Activated T-cell treated with anti-CD3 and anti-CD28 coated beads for 24 hours (primary cell): Measurements from ENCODE around the gene SEMA4A.
"Not testable (repeated sequence)": the region's sequence is repeated elsewhere in the genome, so short reads cannot be mapped to it uniquely, and the experiment has no call there.

ENCODE experiments used
- DNase-seq: peaks from one replicate; pipeline ENCODE4 v3.0.0-alpha.2; 2020; ENCODE audit warnings: low read depth

SEMA4A gene

DNA sequence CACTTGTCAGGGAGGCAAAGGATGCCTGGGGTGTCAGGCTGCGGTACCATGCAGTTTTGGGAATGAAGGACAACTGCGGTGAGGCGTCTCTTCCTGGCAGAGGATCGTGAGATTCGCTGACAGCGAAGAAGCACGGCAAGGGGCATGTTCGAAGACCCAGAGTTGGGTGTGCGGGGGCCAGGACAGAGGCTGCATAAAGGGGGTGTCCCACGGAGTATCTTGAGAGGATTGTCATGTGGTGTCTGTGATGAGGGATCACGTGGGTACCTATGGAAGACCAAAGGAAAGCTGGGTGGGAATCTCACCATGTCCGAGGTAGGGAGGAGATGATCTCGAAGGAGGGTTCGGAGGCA is 40.9 kb downstream of the SEMA4A start:
- no peak for DNase-seq

DNA sequence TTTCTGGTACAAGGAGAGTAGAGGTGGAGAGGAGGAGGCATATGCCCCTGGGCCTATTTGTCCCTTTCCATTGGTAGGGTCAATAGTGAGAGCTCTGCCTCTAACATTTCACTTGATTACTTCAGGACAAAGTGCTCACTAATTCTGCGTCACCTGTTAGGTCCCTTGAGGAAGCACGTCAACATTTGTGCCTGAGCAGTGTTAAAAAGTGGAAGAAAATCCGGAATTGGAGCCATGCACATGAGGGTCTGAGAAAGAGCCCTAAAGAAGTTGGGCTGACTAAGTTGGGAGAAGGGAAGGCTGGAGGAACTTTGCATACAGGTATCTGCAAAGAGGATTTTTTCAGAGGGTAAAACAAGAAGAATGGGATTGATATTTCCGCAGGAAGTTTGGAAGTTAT is 42.5 kb downstream of the SEMA4A start:
- no peak for DNase-seq

DNA sequence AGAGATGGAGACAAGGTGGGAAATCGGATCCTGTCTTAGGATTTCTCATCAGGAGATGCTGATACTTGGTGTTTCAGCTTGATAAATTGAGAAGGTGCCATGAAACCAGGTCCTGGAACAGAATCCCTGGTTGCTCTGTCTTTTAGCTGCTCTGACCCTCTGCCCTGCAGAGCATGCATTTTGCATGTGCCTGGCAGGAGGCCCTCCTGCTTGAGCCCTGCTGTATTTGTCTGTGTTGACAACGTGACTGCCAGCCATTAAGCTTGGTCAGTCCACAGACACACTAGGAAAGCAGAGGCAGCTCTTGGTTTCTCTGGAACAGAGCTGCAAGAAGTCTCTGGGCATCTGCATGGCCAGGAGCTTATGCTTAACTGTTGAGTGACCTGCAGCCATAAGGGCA is 43.1 kb downstream of the SEMA4A start:
- no peak for DNase-seq

DNA sequence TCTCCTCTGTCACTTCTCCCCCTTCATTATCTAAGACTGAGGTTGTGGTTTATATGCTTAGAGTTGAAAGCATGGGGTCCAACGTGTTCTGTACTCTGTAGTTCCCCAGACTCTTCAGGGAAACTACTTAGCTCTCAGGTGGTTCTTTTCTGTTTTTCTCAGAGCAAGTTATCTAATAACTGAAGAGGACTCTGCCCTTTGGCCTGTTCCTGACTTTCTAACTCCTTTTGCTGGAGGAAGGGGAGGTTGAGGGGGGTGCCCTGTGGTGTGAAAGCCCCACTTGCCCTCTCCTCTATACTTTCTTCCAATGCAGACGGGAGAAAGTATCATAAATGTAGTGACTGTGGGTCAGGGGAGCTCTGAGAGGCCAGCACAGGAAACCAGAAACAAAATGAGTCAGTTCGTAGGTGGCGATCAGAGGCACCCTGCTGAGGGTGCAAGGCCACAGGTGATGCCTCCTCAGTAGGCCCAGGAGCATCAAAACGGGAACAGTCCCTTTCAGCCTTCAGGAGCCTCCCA is 45.5 kb downstream of the SEMA4A start:
- DNase-seq = no peak

DNA sequence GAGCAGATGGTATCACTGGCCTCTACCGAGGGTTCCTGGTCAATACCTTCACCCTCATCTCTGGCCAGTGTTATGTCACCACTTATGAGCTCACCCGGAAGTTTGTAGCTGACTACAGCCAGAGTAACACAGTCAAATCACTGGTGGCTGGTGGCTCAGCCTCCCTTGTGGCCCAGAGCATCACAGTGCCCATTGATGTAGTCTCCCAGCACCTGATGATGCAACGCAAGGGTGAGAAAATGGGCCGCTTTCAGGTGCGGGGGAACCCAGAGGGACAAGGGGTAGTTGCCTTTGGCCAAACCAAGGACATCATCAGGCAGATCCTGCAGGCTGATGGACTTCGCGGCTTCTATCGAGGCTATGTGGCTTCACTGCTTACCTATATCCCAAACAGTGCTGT is 46.7 kb downstream of the SEMA4A start:
- no peak for DNase-seq

DNA sequence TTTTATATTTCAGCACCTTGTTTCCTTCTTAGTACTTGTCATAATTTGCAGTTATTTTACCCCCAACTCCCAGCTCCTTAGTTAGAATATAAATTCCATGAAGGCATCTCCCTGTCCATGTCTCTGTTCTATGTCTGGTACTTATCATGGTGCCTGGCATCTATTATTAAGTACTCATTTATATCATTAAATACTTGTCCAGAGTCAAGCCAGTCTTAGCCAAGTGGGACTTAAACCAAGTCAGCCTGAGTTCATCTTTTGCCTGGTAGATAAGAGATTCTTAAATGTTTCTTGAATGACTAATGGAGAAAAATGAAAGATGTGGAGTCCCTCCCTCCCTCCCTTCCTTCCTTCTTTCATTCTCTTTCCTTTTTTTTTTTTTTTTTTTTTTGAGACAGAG is 49.9 kb downstream of the SEMA4A start:
- DNase-seq = no peak

DNA sequence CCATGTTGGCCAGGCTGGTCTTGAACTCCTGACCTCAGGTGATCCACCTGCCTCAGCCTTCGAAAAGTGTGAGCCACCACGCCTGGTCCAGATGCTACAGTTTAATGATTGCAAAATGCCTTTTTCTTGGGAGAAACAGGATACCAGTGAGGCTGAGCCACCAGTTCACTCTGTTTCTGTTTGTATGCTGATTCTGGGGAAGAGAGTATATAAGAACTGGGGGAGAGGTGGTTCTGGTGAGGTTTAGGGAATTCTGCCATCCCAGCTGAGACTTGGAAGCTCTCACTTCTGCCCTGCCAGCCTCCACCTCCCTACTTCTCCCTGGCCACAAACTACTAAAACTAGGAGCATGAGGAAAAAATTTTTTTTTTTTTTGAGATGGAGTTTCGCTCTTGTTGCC is 51.3 kb downstream of the SEMA4A start:
- DNase-seq = no peak

DNA sequence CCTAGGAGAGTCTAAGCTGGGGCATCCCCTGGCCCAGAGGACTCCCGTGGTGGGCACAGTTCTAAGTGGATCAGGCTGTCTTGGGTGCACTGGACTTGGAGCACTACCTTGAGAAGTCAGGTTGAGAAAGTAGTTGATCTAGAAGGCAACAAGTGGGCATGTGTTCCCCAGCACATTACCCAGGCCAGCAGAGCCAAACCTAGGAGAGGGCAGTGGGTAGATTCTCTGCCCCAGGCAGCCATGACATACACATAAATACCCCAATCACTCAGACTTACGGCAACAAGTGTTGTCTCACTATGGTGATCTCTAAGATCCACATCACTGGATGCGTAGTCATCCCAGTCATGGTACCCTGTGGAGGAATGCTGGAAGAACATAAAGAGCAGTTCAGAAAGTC is 57.9 kb downstream of the SEMA4A start:
- DNase-seq = no peak

DNA sequence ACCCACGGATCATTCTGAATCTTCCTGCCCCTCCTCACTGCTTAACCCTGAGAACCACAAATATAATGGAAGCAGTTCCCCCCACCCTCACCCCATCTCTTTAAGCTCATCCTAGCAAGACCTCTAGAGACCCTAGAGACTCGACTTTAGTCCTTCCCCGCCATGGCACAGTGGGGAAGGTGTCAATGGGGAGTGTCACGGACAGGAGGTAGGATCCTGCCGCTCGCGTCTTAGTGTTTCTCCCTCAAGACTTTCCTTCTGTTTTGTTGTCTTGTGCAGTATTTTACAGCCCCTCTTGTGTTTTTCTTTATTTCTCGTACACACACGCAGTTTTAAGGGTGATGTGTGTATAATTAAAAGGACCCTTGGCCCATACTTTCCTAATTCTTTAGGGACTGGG is 58.7 kb downstream of the SEMA4A start:
- DNase-seq = no peak

DNA sequence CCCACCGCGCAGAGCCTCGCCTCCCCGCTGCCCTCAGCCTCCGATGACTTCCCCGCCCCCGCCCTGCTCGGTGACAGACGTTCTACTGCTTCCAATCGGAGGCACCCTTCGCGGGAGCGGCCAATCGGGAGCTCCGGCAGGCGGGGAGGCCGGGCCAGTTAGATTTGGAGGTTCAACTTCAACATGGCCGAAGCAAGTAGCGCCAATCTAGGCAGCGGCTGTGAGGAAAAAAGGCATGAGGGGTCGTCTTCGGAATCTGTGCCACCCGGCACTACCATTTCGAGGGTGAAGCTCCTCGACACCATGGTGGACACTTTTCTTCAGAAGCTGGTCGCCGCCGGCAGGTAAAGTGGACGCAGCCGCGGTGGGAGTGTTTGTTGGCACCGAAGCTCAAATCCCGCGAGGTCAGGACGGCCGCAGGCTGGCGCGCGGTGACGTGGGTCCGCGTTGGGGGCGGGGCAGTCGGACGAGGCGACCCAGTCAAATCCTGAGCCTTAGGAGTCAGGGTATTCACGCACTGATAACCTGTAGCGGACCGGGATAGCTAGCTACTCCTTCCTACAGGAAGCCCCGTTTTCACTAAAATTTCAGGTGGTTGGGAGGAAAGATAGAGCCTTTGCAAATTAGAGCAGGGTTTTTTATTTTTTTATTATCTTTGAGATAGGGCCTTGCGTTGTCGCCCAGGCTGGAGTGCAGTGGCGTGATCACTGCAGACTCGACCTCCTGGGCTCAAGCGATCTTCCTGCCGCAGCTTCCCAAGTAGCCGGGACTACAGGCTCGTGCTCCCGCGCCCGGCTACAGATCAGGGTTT is 59.7 kb downstream of the SEMA4A start, which contains the start of gene PMF1:
Gene PMF1 (plus strand): TSS at position 175 of the 811 bp plus-strand sequence. CDS start 9 bp downstream, at position 184.
- peak; percentile 93 for DNase-seq

DNA sequence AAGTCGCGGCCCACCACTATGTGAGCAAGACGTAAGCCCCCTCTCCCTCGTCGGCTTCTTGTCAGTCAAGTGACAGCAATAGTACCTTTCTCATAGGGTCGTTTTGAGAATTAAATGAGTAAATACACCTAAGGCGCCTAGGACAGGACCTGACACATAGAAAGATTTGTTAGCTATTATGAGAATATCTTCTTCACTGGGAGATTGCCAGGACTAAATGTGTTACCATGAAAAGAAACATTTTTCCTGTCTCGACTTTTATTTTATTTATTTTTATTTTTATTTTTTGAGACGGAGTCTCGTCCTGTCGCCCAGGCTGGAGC is 60.2 kb downstream of the SEMA4A start:
- no peak for DNase-seq

DNA sequence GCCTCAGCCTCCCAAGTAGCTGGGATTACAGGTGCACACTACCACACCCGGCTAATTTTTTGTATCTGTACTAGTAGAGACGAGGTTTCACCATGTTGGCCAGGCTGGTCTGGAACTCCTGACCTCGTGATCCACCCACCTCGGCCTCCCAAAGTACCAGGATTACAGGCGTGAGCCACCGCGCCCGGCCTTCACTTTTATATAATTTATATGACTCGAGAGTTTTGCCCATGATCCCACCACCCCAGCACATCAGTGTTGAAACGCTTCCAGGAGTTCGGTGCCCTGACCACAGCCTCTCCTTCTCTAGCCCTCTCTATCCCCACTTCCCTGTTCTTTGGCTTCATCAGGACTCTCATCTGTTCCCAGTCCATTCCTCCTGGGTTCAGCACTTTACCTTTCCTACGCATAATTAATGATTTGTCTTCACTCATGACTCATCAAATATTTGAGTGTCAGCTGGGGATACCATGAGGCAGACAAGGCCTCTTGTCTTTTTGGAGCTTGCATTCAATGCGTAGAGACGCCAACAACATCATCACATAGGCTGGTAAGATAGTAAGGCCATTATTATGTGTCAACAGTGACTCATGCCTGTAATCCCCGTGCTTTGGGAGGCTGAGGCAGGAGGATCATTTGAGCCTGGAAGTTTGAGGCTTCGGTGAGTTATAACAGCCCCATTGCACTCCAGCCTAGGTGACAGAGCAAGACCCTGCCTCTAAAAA is 60.8 kb downstream of the SEMA4A start:
- DNase-seq = no peak

DNA sequence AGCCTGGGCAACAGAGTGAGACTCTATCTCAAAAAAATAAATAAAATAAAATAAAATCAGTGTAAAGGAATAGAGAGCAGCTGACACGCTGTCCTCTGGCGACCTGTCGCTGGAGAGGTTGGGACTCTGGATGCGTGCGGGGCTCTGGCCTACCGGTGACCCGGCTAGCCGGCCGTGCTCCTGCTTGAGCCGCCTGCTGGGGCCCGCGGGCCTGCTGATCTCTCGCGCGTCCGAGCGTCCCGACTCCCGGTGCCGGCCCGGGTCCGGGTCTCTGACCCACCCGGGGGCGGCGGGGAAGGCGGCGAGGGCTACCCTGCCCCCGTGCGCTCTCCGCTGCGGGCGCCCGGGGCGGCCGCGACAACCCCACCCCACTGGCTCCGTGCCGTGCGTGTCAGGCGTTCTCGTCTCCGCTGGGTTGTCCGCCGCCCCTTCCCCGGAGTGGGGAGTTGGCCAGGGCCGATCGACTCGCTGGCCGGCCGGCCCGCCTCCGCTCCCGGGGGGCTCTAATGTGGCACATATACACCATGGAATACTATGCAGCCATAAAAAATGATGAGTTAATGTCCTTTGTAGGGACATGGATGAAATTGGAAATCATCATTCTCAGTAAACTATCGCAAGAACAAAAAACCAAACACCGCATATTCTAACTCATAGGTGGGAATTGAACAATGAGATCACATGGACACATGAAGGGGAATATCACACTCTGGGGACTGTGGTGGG is 63.1 kb downstream of the SEMA4A start:
- not testable (repeated sequence) for DNase-seq

DNA sequence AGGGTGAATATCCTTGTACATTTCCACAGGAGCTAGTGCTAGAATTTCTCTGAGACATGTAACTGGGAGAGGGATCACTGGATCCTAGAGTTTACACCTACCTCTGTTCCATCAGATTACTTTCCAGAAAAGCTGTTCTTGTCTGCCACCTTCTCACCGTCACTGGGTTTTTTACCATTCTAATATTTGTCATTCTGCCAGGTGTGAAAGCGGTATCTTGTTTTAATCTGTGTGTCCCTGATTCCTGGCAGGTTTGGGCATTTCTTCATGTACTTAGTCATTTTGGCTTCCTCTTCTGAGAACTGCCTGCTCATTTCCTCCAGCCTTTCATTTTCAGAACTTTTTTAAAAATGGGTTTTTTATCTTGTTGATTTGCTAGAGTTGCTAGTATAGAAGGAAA is 64.5 kb downstream of the SEMA4A start:
- no peak for DNase-seq

DNA sequence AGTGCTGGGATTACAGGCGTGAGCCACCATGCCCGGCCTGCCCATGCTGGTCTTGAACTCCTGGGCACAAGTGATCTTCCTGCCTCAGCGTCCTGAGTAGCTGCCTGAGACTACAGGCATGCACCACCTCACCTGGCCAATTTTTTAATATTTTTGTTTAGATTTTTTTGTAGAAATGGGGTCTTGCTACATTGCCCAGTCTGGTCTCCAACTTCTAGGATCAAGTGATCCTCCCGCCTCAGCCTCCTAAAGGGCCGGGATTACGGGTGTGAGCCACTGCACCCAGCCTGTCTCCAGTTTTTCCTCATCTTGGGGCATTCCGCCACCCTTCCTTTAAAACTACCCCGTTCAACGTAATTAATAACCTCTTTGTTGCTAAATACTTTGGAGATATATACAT is 66.8 kb downstream of the SEMA4A start:
- no peak for DNase-seq

DNA sequence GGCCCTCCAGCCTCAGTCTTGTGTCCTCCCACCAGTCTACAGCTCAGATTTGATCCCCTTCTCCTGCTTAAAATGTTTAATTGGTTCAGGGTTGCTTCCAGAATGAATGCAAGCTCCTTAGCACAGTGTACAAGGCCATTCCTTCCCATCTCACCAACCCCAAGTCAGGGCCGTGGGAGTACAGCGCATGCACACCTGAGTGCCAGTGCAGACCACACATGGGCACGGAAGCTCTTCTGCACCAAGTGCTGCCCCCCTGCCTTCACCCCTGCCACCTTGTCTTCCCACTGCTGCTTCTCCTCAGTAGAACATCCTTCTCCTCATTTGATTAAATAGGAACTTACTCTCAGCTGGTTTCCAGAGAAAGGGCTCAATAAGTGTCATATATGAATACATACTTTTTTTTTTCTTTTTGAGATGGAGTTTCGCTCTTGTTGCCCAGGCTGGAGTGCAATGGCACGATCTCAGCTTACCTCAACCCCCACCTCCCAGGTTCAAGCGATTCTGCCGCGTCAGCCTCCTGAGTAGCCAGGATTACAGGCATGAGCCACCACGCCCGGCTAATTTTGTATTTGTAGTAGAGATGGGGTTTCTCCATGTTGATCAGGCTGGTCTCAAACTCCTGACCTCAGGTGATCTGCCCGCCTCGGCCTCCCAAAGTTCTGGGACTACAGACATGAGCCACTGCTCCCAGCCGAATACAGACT is 68.8 kb downstream of the SEMA4A start:
- DNase-seq = no peak

DNA sequence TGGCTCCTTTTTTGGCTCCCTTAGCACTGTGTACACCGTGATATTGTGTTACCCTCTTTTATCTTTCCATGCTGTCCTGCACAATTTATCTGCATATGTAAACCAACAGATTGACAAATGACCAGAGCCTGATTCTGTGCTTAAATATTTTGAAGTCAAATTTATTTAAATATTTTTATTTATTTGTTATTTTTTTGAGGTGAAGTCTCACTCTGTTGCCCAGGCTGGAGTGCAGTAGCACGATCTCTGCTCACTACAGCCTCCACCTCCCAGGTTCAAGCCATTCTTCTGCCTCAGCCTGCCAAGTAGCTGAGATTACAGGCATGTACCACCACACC is 72.3 kb downstream of the SEMA4A start:
- no peak for DNase-seq

DNA sequence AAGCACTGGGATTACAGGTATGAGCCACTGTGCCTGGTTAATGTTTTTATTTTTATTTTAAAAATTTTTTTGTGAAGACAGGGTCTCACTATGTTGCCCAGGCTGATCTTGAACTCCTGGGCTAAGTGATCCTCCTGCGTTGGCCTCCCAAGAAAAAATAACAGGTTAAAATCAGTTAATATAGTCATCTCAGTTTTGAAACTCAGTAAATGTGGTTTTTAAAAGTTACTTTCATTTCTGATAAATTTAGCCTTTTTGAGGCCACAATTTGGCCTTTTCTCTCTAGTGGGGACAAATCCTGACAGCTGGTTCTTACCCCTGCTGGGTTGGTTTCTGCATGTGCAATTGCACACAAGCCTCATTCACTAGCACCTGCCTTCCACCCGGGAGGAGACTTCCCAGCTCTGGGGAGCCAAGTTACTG is 72.7 kb downstream of the SEMA4A start:
- no peak for DNase-seq

DNA sequence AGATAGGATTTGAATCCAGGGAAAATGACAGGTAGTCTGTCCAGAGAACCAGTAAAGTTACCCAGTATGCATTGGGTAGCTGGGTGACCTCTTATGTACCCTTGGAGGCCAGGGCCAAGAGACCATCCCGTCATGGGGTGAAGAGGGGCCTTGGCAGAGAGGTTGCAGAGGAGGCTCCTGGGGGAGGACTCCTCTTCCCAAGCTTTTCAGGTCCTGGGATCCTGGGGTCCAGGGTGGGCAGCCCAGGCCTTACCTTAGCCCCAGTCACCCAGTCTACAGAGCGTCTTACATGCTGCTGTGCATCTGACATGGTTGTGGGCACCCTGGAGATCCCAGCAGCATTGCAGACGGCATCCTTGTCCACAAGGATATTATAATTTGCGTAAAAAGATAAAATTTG is 73.4 kb downstream of the SEMA4A start:
- DNase-seq = no peak
